OCI-LY7 (cell line): Measurements from ENCODE around the gene SLC5A4. TPM values are rescaled to one million over a fixed set of nuclear protein-coding genes. Genes with fewer than 3 reads are reported as not detected.

ENCODE experiments used
- BruUV-seq: library from RNA; stranded (reverse); fragments of 400-500 nt; replicated peaks from 2 replicates; lab custom pipeline; 2021; lab: Mats Ljungman, UMichigan
- CTCF ChIA-PET: fragments of 300-600 bp; sonication (Branson Sonifier 250); formaldehyde crosslinking; loops from one replicate; lab custom pipeline; 2022; ENCODE audit warnings: antibody characterized with exemption; ENCODE audit not compliant: unreplicated experiment; lab: Charles Lee
- POLR2A ChIA-PET: fragments of 300-600 bp; sonication (Branson Sonifier 250); formaldehyde crosslinking; loops from one replicate; lab custom pipeline; 2022; ENCODE audit warnings: antibody characterized with exemption; lab: Charles Lee
- DNase-seq: peaks from one replicate; pipeline ENCODE4 v3.0.0-alpha.2; 2015; ENCODE audit warnings: low spot score
- H2AFZ ChIP-seq: fragments of 200-600 bp; sonication (generic), shearing (Covaris generic); 2 replicates; pipeline ENCODE4 v1.6.1; 2014; ENCODE audit warnings: mild to moderate bottlenecking, antibody characterized with exemption, low read length, moderate library complexity
- H3K27ac ChIP-seq: fragments of 200-600 bp; sonication (generic); 2 replicates; pipeline ENCODE4 v1.5.1; 2014; ENCODE audit warnings: mixed run types, low read depth, mild to moderate bottlenecking, moderate library complexity, low read length, inconsistent platforms; ENCODE audit not compliant: poor library complexity, severe bottlenecking
- H3K36me3 ChIP-seq: fragments of 200-600 bp; sonication (generic); 2 replicates; pipeline ENCODE4 v1.6.1; 2014; ENCODE audit warnings: mild to moderate bottlenecking, antibody characterized with exemption, low read length, moderate library complexity, mixed read lengths; ENCODE audit not compliant: insufficient read depth
- H3K4me1 ChIP-seq: fragments of 200-600 bp; sonication (generic); 2 replicates; pipeline ENCODE4 v1.5.1; 2014; ENCODE audit warnings: mild to moderate bottlenecking, low read length; ENCODE audit not compliant: insufficient read depth, poor library complexity, severe bottlenecking
- H3K4me2 ChIP-seq: fragments of 200-600 bp; sonication (generic); 2 replicates; pipeline ENCODE4 v1.6.1; 2014; ENCODE audit warnings: mild to moderate bottlenecking, low read length
- H3K4me3 ChIP-seq: fragments of 200-600 bp; sonication (generic); 2 replicates; pipeline ENCODE4 v1.5.1; 2014; ENCODE audit warnings: mild to moderate bottlenecking, low read depth, low read length; ENCODE audit not compliant: poor library complexity, severe bottlenecking
- H3K79me2 ChIP-seq: fragments of 200-600 bp; sonication (generic); 2 replicates; pipeline ENCODE4 v1.6.1; 2016; ENCODE audit warnings: low read depth, mild to moderate bottlenecking, low read length, moderate library complexity, mixed read lengths; ENCODE audit not compliant: insufficient read depth
- H3K9me2 ChIP-seq: fragments of 200-600 bp; sonication (generic); 2 replicates; pipeline ENCODE4 v1.6.1; 2016; ENCODE audit warnings: mild to moderate bottlenecking, low read length, mixed read lengths; ENCODE audit not compliant: insufficient read depth
- H3K9me3 ChIP-seq: fragments of 200-600 bp; sonication (generic); 2 replicates; pipeline ENCODE4 v1.6.1; 2014; ENCODE audit warnings: mild to moderate bottlenecking, mixed run types, low read length, mixed read lengths
- H4K20me1 ChIP-seq: fragments of 200-600 bp; sonication (generic); 2 replicates; pipeline ENCODE4 v1.6.1; 2014; ENCODE audit warnings: mild to moderate bottlenecking, antibody characterized with exemption, low read length, moderate library complexity, mixed read lengths; ENCODE audit not compliant: insufficient read depth
- EZH2phosphoT487 ChIP-seq: fragments of 200-600 bp; sonication (generic); IDR thresholded peaks from 2 replicates; pipeline ENCODE4 v1.6.1; 2018; ENCODE audit warnings: low read depth, borderline replicate concordance, mild to moderate bottlenecking, mixed run types, antibody characterized with exemption, low read length, moderate library complexity, mixed read lengths
- intact Hi-C: fragments of 100-400 bp; cut with micrococcal nuclease; formaldehyde crosslinking; loops from one replicate; pipeline ENCODE4 v1.10.0; 2022; ENCODE audit not compliant: unreplicated experiment
- total RNA-seq, 2 experiments: library from RNA; depleted of rRNA in 1 of 2; stranded (reverse); fragments of >200 nt in 1 of 2; shearing (Covaris generic) in 1 of 2; gene quantifications; 2 replicates each; pipeline ENCODE4 v1.2.3, GENCODE V29; 2014 to 2022
- TF ChIP-seq, protein P1 (sequence below): fragments of 200-600 bp; sonication (generic); conservative IDR thresholded peaks from 2 replicates; pipeline ENCODE4 v1.5.1; 2014; ENCODE audit warnings: mild to moderate bottlenecking, antibody characterized with exemption, low read length, moderate library complexity, mixed read lengths

The SLC5A4 gene
- total RNA-seq, 2 experiments from 2014 or later: not detected

GRCh38 chr22:32211011-32211410 is 44.1 kb downstream of the SLC5A4 start:
- no peak for DNase-seq
- ChIA-PET CTCF (no interaction called here), POLR2A (interaction anchor here (0.6 to 1.0 kb wide), 2 partner anchors 96 to 112 kb away, joined by 3 to 6 read pairs; no protein-coding TSS in a partner anchor)
- no TSS peak for BruUV-seq
- no peaks in the 10 kb centered on the region for H3K36me3 ChIP-seq
- TF ChIP-seq, protein P1, sequence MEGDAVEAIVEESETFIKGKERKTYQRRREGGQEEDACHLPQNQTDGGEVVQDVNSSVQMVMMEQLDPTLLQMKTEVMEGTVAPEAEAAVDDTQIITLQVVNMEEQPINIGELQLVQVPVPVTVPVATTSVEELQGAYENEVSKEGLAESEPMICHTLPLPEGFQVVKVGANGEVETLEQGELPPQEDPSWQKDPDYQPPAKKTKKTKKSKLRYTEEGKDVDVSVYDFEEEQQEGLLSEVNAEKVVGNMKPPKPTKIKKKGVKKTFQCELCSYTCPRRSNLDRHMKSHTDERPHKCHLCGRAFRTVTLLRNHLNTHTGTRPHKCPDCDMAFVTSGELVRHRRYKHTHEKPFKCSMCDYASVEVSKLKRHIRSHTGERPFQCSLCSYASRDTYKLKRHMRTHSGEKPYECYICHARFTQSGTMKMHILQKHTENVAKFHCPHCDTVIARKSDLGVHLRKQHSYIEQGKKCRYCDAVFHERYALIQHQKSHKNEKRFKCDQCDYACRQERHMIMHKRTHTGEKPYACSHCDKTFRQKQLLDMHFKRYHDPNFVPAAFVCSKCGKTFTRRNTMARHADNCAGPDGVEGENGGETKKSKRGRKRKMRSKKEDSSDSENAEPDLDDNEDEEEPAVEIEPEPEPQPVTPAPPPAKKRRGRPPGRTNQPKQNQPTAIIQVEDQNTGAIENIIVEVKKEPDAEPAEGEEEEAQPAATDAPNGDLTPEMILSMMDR: no peak
- no peak for TF ChIP-seq EZH2phosphoT487
- no peaks in the 10 kb centered on the region for H3K9me2 ChIP-seq
- H3K4me1 ChIP-seq: no peaks in the 10 kb centered on the region
- no peaks in the 10 kb centered on the region for H4K20me1 ChIP-seq
- no peak overlapping the region for H3K27ac ChIP-seq
- intact Hi-C loops: no loop called here
- H3K79me2 ChIP-seq: no peaks in the 10 kb centered on the region
- H3K4me2 ChIP-seq: no peak overlapping the region
- H2AFZ ChIP-seq: no peak overlapping the region
- no peaks in the 10 kb centered on the region for H3K9me3 ChIP-seq
- H3K4me3 ChIP-seq: no peak overlapping the region

GRCh38 chr22:32208681-32209080 is 46.5 kb downstream of the SLC5A4 start:
- Histone ChIP-seq H3K9me2 (no peaks in the 10 kb centered on the region), H2AFZ (no peak overlapping the region), H3K9me3 (no peaks in the 10 kb centered on the region), H3K4me1 (no peaks in the 10 kb centered on the region), H3K4me2 (no peak overlapping the region), H3K4me3 (no peak overlapping the region), H4K20me1 (no peaks in the 10 kb centered on the region), H3K79me2 (no peaks in the 10 kb centered on the region), H3K36me3 (no peaks in the 10 kb centered on the region), H3K27ac (no peak overlapping the region)
- no peak for TF ChIP-seq EZH2phosphoT487
- TF ChIP-seq, protein P1: no peak
- intact Hi-C loops: loop anchor here (10.0 kb wide), 1 partner anchor 266 kb away; the partner anchor contains the start of gene FBXO7
- ChIA-PET CTCF (no interaction called here), POLR2A (no interaction called here)
- no peak for DNase-seq
- BruUV-seq: no TSS peak

GRCh38 chr22:32207971-32208480 is 47.1 kb downstream of the SLC5A4 start:
- no peak overlapping the region for H3K27ac ChIP-seq
- no peaks in the 10 kb centered on the region for H3K79me2 ChIP-seq
- H3K4me3 ChIP-seq: no peak overlapping the region
- no TSS peak for BruUV-seq
- no peaks in the 10 kb centered on the region for H4K20me1 ChIP-seq
- ChIA-PET POLR2A (no interaction called here), CTCF (no interaction called here)
- H3K9me2 ChIP-seq: no peaks in the 10 kb centered on the region
- H2AFZ ChIP-seq: no peak overlapping the region
- TF ChIP-seq EZH2phosphoT487: no peak
- TF ChIP-seq, protein P1: no peak
- H3K36me3 ChIP-seq: no peaks in the 10 kb centered on the region
- H3K4me1 ChIP-seq: no peaks in the 10 kb centered on the region
- no peak overlapping the region for H3K4me2 ChIP-seq
- H3K9me3 ChIP-seq: no peaks in the 10 kb centered on the region
- intact Hi-C loops: loop anchor here (10.0 kb wide), 1 partner anchor 267 kb away; the partner anchor contains the start of gene FBXO7
- no peak for DNase-seq
